Measurements from ENCODE around the gene SRGN. TPM values are rescaled to one million over a fixed set of nuclear protein-coding genes. Genes with fewer than 3 reads are reported as not detected.
A peak's percentile ranks its signal among the peaks of the same experiment; 100 is the strongest.

Gene SRGN
- total and polyA plus RNA-seq, 10 of the 15 experiments (the other 5 are each of a cell fraction or from before 2014, with no cell fraction given) = 382 to 2,414 (median 885) TPM

- Histone ChIP-seq H2AFZ (ENCODE audit: control insufficient read depth, low read depth, low read length) (no peak overlapping the region), H3K4me1 (ENCODE audit: control insufficient read depth, insufficient read depth, low read length) (peaks cover 33% of the 10 kb centered on the region), H3K27me3 (replicated peaks in 1 of 2; ENCODE audit: control insufficient read depth in 2 of 2, insufficient read depth in 2 of 2, low read length in 1 of 2) (no peaks in the 10 kb centered on the region), H3K4me2 (ENCODE audit: control insufficient read depth, insufficient read depth) (peak overlapping the region; percentile 39; the same call in 1 of the 2 replicates), H3K9ac (ENCODE audit: control insufficient read depth, insufficient read depth, low read length) (peak overlapping the region; percentile 57; the same call in 1 of the 2 replicates), H3K27ac (ENCODE audit: control insufficient read depth, insufficient read depth) (peak overlapping the region; percentile 91), H3K36me3 (ENCODE audit: control insufficient read depth in 2 of 2, insufficient read depth in 2 of 2, low read length in 1 of 2) (no peaks in the 10 kb centered on the region), H3K9me3 (replicated peaks; ENCODE audit: control insufficient read depth, insufficient read depth, low read length) (no peaks in the 10 kb centered on the region), H3K79me2 (ENCODE audit: control insufficient read depth, insufficient read depth, low read length) (peaks cover 1% of the 10 kb centered on the region; the same call in 1 of the 2 replicates), H4K20me1 (ENCODE audit: control insufficient read depth, insufficient read depth) (no peaks in the 10 kb centered on the region), H3K4me3 (0 out of 2 replicates have a peak overlapping the region, but pooled peaks have one; percentile 45)
- ChIA-PET SMC1A (ENCODE audit: uncharacterized antibody, unreplicated experiment) (interaction anchor here (0.8 to 9.0 kb wide), 18 partner anchors 11 to 81 kb away, joined by 3 to 253 read pairs (median 5); partner anchors contain the start of gene SRGN), POLR2A (interaction anchor here (0.6 to 9.9 kb wide), 10 partner anchors 15 to 60 kb away, joined by 3 to 231 read pairs (median 10); partner anchors contain the start of gene SRGN), CTCF (interaction anchor here (0.9 to 6.0 kb wide), 12 partner anchors 11 to 151 kb away, joined by 3 to 121 read pairs (median 9); partner anchors contain the start of gene SRGN), RAD21 (ENCODE audit: unreplicated experiment) (interaction anchor here (0.9 to 25.6 kb wide), 10 partner anchors 14 to 108 kb away, joined by 3 to 544 read pairs (median 3); partner anchors contain the start of gene SRGN)
- no peak for DNase-seq (ENCODE audit: low read depth, low spot score)
- in situ Hi-C loops (cut with MboI) = no loop called here
- no TSS peak for BruUV-seq (replicated peaks)
- ATAC-seq = no peak
- intact Hi-C loops (cut with micrococcal nuclease; ENCODE audit: unreplicated experiment) = loop anchor here (1.0 to 2.0 kb wide), 2 partner anchors 11 to 20 kb away; no protein-coding TSS in a partner anchor
- 78% methylated on average over 6 of the region's 6 CpGs for whole genome bisulfite sequencing (ENCODE audit: insufficient coverage, insufficient replicate concordance, low lambda C conversion rate, missing lambda C conversion rate)
- no peak for FAIRE-seq
- TF ChIP-seq ZNF622 (IDR thresholded peaks at IDR 0.05) (no peak), HDAC2 (IDR thresholded peaks at IDR 0.05) (no peak), CTCF (IDR thresholded peaks at IDR 0.05 in 2 of 3, conservative IDR thresholded peaks at IDR 0.05 in 1 of 3; ENCODE audit: control insufficient read depth in 2 of 3, extremely low read depth in 1 of 3, insufficient read depth in 1 of 3, low read depth in 3 of 3, low read length in 3 of 3) (0 out of 6 replicates have a peak, but pooled peaks of 2 of the 3 experiments have one; percentile 10 to 15), SMC3 (IDR thresholded peaks at IDR 0.05; ENCODE audit: borderline replicate concordance, low read length) (peak; percentile 11; the same call in 1 of the 2 replicates), IRF5 (IDR thresholded peaks at IDR 0.05; ENCODE audit: borderline replicate concordance) (no peak), SUZ12 (IDR thresholded peaks at IDR 0.05; ENCODE audit: unreplicated experiment) (no peak), NR2C2 (IDR thresholded peaks at IDR 0.05; ENCODE audit: borderline replicate concordance, control insufficient read depth, insufficient read length, low read depth) (no peak)
Measured at GRCh38 chr10:69064762-69065328, 23.1 kb upstream of the SRGN start.

All from GM12878 (cell line).